Uterus (tissue), 2 donors: ENCODE measurements around the gene DPY30.

Source experiments
- CTCF ChIP-seq, 4 experiments: fragments of 200-600 bp in 2 of 4; fragments of 450-650 bp in 2 of 4; sonication (generic) in 2 of 4; IDR thresholded peaks; one replicate each; pipeline ENCODE4 v1.5.1; 2016 to 2019; ENCODE audit warnings: antibody characterized with exemption in 4 of 4, mild to moderate bottlenecking in 2 of 4, moderate library complexity in 1 of 4
- POLR2A ChIP-seq, 2 donors: fragments of 450-650 bp; IDR thresholded peaks; one replicate each; pipeline ENCODE4 v1.6.1; 2016; ENCODE audit warnings: antibody characterized with exemption in 2 of 2, mild to moderate bottlenecking in 1 of 2, moderate library complexity in 1 of 2

GRCh38 chr2:32060266-32060665, 20.7 kb upstream of the DPY30 start:
- TF ChIP-seq CTCF (IDR thresholded peaks at IDR 0.05) (no peak), POLR2A (IDR thresholded peaks at IDR 0.05) (no peak)
